ENCODE results near the gene GALT.

The GALT gene

GRCh38 chr9:34686231-34686630 lies 39.8 kb downstream of the GALT start:
- DNase-seq: no peak

GRCh38 chr9:34686732-34687131 lies 40.3 kb downstream of the GALT start:
- DNase-seq: no peak

- no peak for DNase-seq
These were observed 41.0 kb downstream of the GALT start for GRCh38 chr9:34687276-34688030.

GRCh38 chr9:34688329-34689115 lies 42.0 kb downstream of the GALT start:
- no peak for DNase-seq

GRCh38 chr9:34689116-34689470 lies 42.6 kb downstream of the GALT start:
- no peak for DNase-seq

GRCh38 chr9:34689512-34689911 lies 43.0 kb downstream of the GALT start:
- DNase-seq: no peak

- no peak for DNase-seq
These were observed 44.8 kb downstream of the GALT start, which contains the start of gene CCL19 for GRCh38 chr9:34690983-34691935. CCL19 (minus strand) TSS chr9:34691276; CDS start chr9:34691139, 137 bp downstream.

- DNase-seq: no peak
These were observed 45.5 kb downstream of the GALT start for GRCh38 chr9:34691936-34692315.

- no peak for DNase-seq
These were observed 47.1 kb downstream of the GALT start for GRCh38 chr9:34693560-34693959.

- no peak for DNase-seq
These were observed 48.3 kb downstream of the GALT start for GRCh38 chr9:34694811-34695210.

Measured in NCI-H345 (cell line).